ENCODE data around the gene SCFD2.

The SCFD2 gene

GRCh38 chr4:52979821-52980590 lies 385.9 kb downstream of the SCFD2 start:
- no peak for DNase-seq

- DNase-seq = no peak
These were observed 386.8 kb downstream of the SCFD2 start for GRCh38 chr4:52979020-52979419.

DNA sequence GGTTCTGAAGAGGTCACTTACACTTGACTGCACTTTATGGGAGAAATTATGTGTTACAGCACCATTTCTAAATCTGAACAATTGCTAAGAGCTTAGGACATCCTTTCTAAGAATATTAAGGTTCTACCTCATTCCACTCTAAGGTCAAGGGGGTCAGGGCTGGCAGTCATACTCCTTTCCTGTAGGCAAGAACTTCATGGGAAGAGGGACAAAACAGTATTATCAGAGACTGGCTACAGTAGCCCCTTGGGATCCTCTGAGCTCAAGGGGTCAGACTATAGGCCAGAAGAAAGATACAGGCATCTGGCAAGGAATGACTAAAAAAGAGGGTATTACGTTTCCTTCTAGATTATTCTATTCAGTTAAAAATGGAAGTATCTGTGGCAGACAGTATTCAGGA lies 388.6 kb downstream of the SCFD2 start:
- no peak for DNase-seq

DNA sequence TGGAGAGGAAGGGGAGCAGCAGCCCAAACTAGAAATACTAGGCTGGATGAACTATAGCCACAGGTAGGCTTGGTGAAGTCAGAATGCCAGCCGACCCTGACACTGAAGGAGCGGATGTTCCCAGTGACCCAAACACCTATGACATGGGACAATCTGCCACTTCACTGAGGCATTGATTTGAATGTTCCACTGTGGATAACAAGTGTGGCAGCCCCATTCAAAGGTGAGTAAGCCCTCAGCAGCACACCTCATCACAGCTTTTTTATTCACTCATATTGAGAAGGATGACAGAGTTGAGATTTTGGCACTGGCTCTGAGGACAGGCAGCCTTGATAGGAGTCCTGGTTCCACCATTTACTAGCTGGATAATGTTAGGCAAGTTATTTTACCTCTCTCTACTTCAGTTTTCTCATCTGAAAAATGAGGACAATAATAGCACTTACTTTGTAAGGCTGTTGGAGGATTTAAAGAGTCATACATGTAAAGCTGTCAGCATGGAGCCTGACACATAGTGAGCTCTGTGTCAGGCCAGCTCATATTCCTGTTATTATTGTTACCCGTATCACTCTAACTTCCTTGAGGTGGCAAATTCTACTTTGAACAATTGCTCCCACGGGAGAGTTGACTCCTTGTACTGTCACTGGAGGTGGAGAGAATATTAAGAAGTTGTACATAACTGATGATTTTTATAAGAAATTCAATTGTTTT lies 389.2 kb downstream of the SCFD2 start:
- DNase-seq = no peak

- no peak for DNase-seq
These were observed 397.2 kb downstream of the SCFD2 start for GRCh38 chr4:52968691-52969090.

DNA sequence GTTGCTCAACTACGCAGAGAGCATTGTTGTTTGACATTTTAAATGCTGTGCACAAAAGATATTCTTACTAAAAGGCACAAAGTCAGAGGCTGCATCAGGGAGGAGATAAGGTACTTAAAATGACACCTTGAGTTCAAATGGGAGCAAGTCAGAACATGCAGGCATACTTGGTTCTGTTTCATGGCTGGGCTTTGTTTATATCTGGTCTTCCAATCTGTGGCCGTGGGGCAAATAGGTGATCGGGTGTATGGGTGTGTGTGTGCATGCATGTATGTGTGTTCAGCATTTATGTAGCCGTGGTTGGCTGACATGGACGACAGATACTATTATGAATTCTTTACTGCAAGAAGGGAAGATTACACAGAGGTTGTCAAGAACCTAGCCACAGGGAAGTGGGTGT lies 397.6 kb downstream of the SCFD2 start:
- DNase-seq = no peak

GRCh38 chr4:52966781-52967180 lies 399.1 kb downstream of the SCFD2 start:
- no peak for DNase-seq

DNA sequence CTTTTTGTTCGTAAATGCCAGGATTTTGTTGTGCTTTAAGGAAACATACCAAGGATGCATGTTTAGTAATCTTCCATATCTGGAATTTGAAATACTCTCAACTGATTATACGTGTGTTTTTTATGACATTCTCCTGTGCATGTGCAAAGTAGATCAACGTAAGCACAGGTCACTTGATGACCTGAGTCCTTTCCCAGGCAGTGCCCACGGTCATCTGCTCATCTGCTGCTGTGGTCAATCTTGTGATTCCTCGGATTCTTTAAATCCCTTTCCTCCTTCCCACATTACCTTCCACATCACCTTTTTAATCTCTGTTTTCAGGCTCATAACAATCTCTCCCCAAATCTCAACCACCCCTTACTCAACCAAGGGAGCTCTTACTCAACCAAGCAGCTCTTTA lies 399.7 kb downstream of the SCFD2 start:
- DNase-seq = no peak

DNA sequence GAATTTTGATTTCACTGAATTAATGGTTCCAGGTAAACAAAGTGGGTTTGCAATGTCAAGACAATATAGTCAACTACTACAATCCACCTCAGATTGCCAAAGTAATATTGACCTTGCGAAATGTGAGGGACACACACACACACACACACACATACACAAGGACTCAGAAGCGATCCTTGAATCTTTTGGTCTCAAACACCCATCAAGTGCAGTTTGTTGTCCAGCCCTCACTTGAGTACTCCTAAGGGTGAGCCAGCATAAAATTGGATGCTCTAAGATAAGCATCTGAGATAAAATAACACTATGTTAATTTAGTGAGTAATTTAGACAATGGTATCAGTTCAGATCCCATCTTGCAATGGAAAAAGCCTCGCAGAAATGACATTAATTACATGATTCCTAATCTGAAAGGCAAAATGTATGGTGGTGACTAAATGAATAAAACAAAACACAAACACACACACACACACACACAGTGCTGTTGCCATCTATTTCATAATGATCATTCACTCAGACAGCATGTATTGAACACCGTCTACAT lies 401.2 kb downstream of the SCFD2 start:
- no peak for DNase-seq

DNA sequence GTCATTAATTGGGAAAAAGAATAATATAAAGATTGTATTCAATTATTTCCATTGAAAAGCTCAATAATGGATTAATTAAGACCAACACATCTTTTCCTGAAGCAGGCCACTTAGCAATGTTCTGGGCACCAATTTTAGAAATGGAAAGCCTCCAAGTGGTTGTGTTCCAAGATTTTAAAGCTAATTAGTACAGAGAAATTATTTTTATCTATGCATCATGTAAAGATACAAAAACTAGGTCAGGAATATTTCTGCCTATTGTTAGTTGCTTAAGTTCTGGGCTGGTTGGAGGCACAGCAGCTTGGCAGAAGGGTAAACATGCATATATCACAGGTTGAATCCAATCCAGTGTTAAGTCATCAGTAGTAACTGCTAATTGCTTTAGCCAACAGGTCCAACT lies 401.9 kb downstream of the SCFD2 start:
- no peak for DNase-seq

GRCh38 chr4:52962721-52963120 lies 403.1 kb downstream of the SCFD2 start:
- no peak for DNase-seq

- DNase-seq = no peak
These were observed 404.0 kb downstream of the SCFD2 start for GRCh38 chr4:52961666-52962412.

DNA sequence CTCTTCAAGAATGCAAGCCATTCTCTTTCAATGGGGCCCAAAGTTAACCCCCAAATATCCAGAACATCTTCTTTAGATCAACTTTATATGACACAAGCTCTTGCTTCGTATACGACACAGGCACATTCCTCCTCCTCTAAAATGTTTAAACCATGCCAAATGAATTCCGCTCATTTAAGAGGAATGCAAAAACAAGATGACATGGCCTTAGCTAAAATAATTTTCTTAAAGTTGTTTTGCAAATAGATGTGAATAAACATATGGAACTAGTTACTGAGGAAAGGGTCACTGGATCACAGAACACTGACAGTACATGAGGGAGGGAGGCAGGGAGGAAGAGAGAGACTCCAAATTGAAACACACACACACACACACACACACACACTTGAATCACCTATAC lies 406.3 kb downstream of the SCFD2 start:
- no peak for DNase-seq

DNA sequence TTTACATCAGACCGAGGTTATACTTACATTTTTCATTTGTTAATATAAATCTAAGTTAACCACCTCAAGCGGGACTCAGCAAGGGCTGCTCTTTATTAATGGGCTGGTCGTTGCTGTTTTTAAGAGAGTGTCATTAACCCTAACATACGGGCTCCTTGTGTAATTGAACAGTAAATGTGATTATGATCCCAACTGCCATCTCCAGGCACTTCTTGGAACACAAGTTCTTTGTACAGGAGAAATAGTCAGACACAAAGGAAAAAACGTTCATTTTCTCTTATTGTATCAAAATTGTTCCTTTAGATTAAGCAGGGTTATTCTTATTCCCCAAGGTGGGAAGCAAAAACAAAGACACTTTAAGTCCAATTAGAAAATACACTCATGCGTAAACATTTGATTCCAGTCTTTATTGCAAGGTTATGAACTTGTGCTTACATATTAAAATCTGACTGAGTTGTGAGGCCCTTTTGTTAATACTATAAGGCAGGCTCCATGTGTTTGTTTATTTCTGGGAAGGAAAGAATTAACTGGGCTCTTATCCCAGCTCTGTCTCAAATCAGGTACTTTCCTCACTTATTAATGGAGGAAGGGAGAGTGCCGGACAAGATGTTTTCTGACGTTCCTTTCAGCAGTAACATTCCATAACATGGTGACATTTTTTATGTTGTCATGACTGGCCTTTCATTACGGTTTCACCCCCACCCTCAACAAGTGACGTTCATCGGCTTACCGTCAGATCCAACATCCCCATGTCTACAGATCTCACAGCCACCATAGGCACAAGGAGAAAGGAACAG lies 407.8 kb downstream of the SCFD2 start:
- no peak for DNase-seq

GRCh38 chr4:52957220-52957686 lies 408.6 kb downstream of the SCFD2 start:
- no peak for DNase-seq

GRCh38 chr4:52956691-52957090 lies 409.2 kb downstream of the SCFD2 start:
- DNase-seq = no peak

GRCh38 chr4:52954560-52955170 lies 411.2 kb downstream of the SCFD2 start:
- no peak for DNase-seq

DNA sequence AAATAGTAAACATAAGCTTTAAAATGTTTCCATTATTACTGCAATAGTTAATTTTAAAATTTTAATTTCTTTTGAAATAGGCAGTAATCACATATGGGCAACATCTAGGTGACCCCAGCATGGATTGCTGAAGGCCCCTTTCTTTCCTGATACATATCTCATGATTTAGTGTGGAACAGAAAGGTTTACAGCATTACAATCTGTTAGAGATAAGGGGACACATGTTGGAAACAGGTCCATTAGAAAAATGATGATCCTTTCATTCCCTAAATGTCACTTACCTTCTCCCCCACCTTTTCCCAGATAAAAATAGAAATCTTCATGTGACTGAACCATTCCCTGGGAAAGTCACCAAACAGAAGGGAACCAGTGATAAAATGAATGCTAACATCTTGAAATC lies 413.3 kb downstream of the SCFD2 start:
- DNase-seq = no peak

DNA sequence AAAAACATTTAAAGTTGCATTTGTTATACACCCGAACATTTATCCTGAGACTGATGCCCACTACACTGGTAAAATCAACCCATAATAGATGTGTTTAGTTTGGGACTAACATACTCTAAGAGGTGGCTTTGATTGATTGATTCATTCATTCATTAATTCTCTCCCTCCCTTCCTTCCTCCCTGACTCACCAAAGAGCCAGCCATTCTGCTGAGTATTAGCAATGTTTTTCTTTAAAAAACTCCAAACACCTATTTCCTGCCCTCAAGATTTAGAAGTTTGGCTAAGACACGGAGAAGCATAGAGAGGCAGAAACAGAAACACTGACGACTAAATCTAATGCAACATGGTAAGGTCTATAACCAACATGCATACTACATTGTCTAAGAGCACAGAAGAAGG lies 414.8 kb downstream of the SCFD2 start:
- DNase-seq = no peak

GRCh38 chr4:52950226-52950625 lies 415.6 kb downstream of the SCFD2 start:
- no peak for DNase-seq

GRCh38 chr4:52949336-52949735 lies 416.5 kb downstream of the SCFD2 start:
- DNase-seq = no peak

DNA sequence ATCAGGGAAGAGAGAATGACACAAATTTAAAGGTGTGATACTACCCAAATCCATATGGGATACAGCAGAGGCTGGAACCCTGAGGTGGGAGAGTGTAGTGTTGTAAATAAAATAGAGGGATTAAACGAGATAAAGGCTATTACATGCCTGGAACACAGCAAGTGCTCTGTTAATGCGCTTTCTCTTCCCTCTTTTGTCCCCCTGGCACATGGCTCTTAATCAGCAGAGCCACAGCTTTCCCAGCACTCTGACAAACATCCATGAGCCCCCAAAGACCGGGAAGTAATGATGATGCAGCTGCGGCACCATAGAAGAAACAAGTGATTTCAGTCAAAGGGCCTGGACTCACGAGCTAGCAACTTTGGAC lies 417.8 kb downstream of the SCFD2 start:
- DNase-seq = no peak

All from suppressor macrophage treated with lipopolysaccharide for 4 hours (primary cell).